Testis (tissue), 2 donors: Measurements from ENCODE around the gene QSOX2.

Experiments used
- CTCF ChIP-seq, 3 experiments: fragments of 450-650 bp in 2 of 3; fragments of 200-600 bp in 1 of 3; sonication (generic) in 1 of 3; IDR thresholded peaks; one replicate each; pipeline ENCODE4 v1.5.1; 2016 to 2019; ENCODE audit warnings: antibody characterized with exemption in 3 of 3, mild to moderate bottlenecking in 2 of 3, moderate library complexity in 1 of 3
- POLR2A ChIP-seq: fragments of 450-650 bp; IDR thresholded peaks from one replicate; pipeline ENCODE4 v1.6.1; 2017; ENCODE audit warnings: antibody characterized with exemption, mild to moderate bottlenecking, moderate library complexity

DNA sequence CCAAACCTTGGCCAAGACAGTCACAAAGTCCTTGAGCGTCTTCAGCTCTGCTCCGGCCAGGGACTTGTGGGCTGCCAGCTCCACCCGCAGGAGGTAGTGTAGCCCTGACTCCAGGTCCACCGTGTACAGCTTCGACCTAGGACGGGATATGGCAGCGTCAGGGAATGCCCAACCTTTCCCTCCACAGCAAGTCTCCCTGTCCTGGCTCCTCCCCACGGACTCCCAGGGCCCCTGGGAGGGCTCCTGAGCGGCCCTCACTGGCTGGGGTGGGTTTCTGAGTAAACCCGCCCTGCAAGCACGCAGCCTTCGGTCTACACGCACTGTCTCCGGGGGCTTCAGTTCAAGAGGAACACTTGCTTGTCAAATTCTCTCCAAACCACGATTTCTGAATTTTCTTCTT, 26.9 kb downstream of the QSOX2 start:
- no peak for TF ChIP-seq CTCF (IDR thresholded peaks at IDR 0.05)
- no peak for TF ChIP-seq POLR2A
